Medulla oblongata (tissue), 1 donor: ENCODE measurements around the gene MRPL36.
"Not testable (repeated sequence)": the region's sequence is repeated elsewhere in the genome, so short reads cannot be mapped to it uniquely, and the experiment has no call there.

ENCODE experiments used
- DNase-seq: peaks from one replicate; pipeline ENCODE4 v3.0.0-alpha.2; 2015; ENCODE audit errors: extremely low spot score

The MRPL36 gene

GRCh38 chr5:1799602-1800471 is at the start of gene MRPL36:
TSS of gene MRPL36 (minus strand) at chr5:1799837. CDS start at chr5:1798935, 902 bp downstream.
- peak; percentile 89 for DNase-seq

DNA sequence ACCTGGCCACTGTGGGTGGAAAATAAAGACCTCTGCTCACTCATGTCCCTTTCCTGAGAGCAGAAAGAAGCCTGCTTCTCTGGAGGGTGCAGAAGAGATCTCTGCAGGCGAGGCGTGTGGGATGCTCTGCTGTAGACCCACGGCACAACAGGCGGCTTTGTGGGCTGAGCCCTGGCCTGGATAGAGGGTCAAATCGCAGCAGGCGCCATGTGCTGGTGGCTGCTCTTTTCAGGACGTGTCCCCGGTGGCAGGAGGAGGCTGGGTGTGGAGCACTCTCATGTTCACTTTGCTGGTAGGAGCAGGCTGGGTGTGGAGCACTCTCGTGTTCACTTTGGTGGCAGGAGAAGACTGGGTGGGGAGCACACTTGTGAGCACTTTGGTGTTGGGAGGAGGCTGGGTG is 48.0 kb upstream of the MRPL36 start:
- no peak for DNase-seq

- no peak for DNase-seq
Observed at GRCh38 chr5:1847056-1847455, 47.4 kb upstream of the MRPL36 start.

- no peak for DNase-seq
Observed at GRCh38 chr5:1846583-1846982, 46.9 kb upstream of the MRPL36 start.

- no peak for DNase-seq
Observed at GRCh38 chr5:1845696-1846095, 46.1 kb upstream of the MRPL36 start.

GRCh38 chr5:1844708-1845436 is 45.2 kb upstream of the MRPL36 start:
- no peak for DNase-seq

- DNase-seq: not testable (repeated sequence)
Observed at GRCh38 chr5:1843761-1844160, 44.1 kb upstream of the MRPL36 start.

DNA sequence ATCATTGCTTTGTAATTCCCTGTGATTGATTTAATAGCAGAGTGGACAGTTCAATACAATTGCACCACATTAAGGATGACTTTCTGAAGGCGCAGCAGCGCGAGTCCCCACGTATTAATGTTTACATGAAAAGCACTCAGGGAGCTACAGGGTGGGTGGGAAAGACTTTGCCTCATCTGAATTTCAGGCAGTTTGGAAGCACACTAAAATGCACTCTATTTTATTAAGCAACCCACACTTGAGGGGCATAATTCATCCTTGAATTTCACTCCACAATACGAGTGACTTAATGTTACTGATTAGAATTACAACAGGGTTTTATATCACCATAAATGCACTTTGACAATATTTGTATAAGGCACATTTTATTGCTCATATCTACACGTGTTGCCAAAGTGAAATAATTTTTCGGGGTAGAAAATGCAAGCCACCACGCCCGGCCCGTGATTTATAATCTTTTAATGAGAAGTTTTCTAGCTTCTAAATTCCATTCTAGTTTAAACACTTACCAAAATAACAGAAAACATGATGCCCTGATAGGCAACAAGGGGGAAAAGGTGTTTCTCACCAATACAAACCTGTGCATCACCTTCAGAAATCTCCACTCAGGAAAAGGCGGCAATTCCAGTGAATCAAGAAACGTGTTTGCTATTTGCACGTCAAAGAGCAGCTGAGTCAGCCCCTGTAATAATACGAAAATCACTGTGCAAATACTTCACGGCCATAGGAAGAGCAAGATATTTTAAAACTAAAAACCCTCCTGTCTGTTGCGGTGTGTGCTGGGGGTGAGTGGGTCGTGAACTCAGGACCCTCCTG is 42.6 kb upstream of the MRPL36 start:
- no peak for DNase-seq

- DNase-seq: no peak
Observed at GRCh38 chr5:1840741-1841521, 41.3 kb upstream of the MRPL36 start.

GRCh38 chr5:1840071-1840547 is 40.5 kb upstream of the MRPL36 start:
- no peak for DNase-seq

GRCh38 chr5:1838013-1838412 is 38.4 kb upstream of the MRPL36 start:
- DNase-seq: no peak

- no peak for DNase-seq
Observed at GRCh38 chr5:1836891-1837880, 37.5 kb upstream of the MRPL36 start.

DNA sequence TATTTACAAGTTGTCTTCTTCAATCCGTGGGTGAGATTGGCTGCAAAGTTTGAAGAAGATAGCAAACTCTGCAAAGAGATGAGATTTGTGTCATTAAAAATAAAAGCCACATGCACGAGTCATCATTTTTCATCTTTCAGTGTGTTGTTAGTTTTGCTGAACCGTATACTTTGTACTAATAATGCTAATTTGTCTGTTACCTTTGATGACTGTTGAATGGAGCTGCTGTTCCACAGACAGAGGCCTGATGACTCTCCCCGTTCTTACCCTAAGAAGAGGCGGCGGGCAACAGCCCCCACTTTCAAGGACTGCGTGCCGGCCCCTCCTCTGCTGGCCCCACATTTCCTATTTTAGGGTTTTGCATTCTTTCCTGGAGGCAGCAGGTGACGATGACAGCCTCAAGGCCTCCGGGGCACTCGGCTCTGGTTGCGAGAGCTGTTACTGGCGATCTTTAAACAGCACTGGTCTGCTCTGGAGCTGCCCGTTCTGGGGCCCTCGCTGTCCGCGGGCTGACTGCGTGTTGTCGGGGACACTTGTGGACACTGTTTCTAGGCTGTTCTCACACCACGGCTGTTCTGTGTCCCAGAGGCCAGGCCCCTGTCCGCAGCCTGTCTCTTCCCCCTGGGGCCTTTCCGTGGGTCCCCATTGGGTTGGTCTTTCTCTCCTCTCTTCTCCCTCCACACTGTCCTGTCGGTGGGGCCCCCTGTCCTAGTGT is 36.7 kb upstream of the MRPL36 start:
- DNase-seq: no peak

DNA sequence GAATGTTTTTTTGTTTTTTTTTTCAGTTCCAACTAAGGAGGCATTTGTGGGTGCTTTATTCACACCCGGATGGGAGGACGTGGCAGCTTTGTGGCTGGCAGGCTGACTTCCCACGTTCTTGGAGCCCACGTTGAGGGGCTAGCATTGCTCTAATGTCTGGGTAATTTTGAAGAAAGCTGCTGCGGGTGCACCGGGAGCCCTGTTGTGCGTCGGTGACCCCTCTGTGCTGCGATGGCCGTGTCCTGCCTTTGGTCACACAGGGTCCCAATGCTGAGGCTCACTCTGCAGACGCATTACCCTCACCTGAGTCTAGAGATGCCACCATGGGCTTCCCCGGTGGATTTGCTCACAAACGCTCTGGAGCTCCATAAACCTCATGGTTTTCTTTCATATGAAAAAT is 35.8 kb upstream of the MRPL36 start:
- no peak for DNase-seq

GRCh38 chr5:1834721-1835429 is 35.2 kb upstream of the MRPL36 start:
- no peak for DNase-seq

DNA sequence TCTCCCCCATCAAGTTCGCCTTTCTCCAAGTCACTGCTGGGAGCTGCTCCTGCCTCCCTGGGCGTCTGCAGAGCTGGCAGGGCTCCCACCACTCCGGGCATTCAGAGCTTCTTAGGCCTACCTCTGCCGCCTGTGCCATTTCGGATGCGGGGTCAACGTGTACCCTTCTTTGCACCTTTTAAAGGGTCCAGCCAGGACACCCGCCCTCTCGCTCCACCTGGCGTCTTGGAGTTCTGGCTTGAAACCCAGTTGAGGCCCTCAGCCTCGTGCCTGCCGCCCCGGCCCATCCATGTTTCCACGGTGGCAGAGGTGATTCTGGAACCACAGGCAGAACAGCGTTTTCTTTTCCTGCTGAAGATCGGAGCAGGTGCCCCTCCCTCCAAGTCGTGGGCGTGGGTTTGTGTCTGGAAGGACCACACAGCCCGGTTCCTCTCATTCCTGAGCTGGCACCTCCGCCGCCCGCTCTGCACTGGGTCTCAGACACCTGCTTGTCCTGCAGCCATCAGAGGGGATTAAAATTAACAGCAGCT is 34.5 kb upstream of the MRPL36 start:
- no peak for DNase-seq

DNA sequence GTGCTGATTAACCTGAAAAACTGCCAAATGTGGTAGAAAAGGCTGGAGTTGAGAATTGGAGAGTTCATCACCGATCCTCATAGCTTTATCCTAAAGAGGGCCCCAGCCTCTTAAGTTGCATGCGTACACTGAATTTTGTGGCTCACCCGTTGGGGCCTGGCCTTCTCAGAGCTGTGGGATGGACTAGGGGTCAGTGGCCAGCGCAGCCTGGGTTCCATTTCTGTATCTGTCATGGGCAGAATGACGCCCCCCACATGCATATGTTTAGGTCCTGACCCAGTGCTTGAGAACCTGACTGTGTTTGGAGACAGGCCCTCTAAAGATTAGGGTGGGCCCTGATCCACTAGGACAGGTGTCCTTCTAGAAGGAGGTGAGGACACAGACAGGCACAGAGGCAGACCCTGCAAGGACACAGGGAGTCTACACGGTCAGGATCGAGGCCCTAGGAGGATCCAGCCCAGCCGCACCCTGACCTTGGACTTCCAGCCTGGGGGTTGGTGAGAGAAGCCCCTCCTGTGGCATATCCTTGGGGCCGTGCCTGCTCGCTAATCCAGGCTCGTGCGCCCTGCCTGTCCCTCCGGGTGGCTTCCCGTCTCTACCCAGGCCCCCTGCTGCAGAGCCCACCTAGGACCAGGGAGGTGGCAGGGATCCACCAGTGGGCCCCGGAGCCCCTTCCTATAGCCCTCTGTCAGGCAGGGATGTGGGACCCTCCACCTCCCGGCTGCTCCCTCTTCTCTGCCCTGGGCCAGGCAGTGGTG is 33.8 kb upstream of the MRPL36 start:
- no peak for DNase-seq
